Stimulated activated naive B cell treated with anti-CD40 and anti-IgM and Interleukin-4, amounts not matched to agents 10 μg/mL and 1 μg/mL and 100 μg/mL, for 72 hours (primary cell): Measurements from ENCODE around the gene PEX11A.

Source experiments
- ATAC-seq, 2 donors: fragments of 150-1000 bp; cut with Tn5 transposase; replicated peaks; 2 replicates each; pipeline ENCODE4 v1.10.0; 2021; ENCODE audit warnings: moderate library complexity in 1 of 2
- DNase-seq: peaks from one replicate; pipeline ENCODE4 v3.0.0; 2021
- H3K27ac Mint-ChIP-seq: one replicate; pipeline ENCODE4 v1.8.0; 2022; ENCODE audit warnings: mild to moderate bottlenecking, mixed read lengths
- H3K27me3 Mint-ChIP-seq, 2 donors: one replicate each; pipeline ENCODE4 v1.8.0; 2022; ENCODE audit warnings: mixed read lengths in 2 of 2
- H3K36me3 Mint-ChIP-seq, 2 donors: one replicate each; pipeline ENCODE4 v1.8.0; 2022; ENCODE audit warnings: mixed read lengths in 2 of 2, mild to moderate bottlenecking in 1 of 2
- H3K4me1 Mint-ChIP-seq, 2 donors: one replicate each; pipeline ENCODE4 v1.8.0; 2022; ENCODE audit warnings: mixed read lengths in 2 of 2, mild to moderate bottlenecking in 1 of 2
- H3K4me3 Mint-ChIP-seq, 2 donors: one replicate each; pipeline ENCODE4 v1.8.0; 2022; ENCODE audit warnings: mild to moderate bottlenecking in 2 of 2, mixed read lengths in 2 of 2, moderate library complexity in 1 of 2
- H3K9me3 Mint-ChIP-seq, 2 donors: one replicate each; pipeline ENCODE4 v1.8.0; 2022; ENCODE audit warnings: mixed read lengths in 2 of 2, mild to moderate bottlenecking in 1 of 2

PEX11A gene

DNA sequence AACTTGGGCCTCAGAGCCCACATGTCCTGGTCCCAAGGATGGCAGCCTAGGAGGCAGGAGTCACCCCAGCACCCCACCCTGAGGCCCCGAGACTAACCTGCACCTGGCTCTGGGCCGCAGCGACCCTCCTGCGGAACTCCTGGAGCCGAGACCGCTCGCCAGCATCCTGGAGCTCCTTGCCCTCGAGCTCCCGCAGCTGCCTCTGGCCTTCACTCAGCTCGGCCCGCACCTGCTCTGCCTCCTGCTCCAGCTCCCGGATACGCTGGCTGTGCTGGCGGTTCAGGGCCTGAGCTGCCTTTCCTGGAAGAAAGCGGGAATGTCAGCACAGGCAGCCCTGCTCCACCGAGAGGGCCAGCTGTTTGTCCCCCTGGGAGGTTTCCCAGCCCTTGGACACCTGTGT is 48.4 kb downstream of the PEX11A start:
- H3K36me3 Mint-ChIP-seq, result no peaks in the 10 kb centered on the region
- H3K4me3 Mint-ChIP-seq, result no peak overlapping the region
- H3K4me1 Mint-ChIP-seq, result peaks cover 4% of the 10 kb centered on the region in 2 donors
- peaks cover 3 to 7% of the 10 kb centered on the region in 2 donors for H3K27me3 Mint-ChIP-seq
- DNase-seq (no peak), ATAC-seq (no peak)
- H3K27ac Mint-ChIP-seq, result no peak overlapping the region
- H3K9me3 Mint-ChIP-seq, result no peaks in the 10 kb centered on the region

DNA sequence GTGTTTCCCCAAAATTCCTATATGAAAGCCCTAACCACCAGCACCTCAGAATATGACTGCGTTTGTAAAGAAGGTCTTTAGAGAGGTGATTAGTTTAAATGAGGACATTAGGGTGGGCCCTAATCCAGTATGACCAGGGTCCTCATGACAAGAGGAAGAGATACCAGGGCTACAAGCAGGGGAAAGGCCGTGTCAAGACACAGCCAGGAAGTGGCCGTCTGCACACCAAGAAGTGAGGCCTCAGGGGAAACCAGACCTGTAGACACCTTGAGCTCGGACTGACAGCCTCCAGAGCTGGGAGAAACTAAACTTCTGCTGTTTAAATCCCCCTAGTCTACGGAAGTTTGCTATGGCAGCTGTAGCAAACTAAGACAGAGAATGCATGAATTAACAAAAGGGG is 49.5 kb downstream of the PEX11A start:
- peaks cover 0 to 3% of the 10 kb centered on the region in 2 donors for H3K27me3 Mint-ChIP-seq
- peaks cover 0 to 2% of the 10 kb centered on the region in 2 donors for H3K4me1 Mint-ChIP-seq
- ATAC-seq (peak; percentile 58 to 61), DNase-seq (no peak)
- no peak overlapping the region for H3K4me3 Mint-ChIP-seq
- H3K36me3 Mint-ChIP-seq, result no peaks in the 10 kb centered on the region
- no peaks in the 10 kb centered on the region for H3K9me3 Mint-ChIP-seq
- no peak overlapping the region for H3K27ac Mint-ChIP-seq

DNA sequence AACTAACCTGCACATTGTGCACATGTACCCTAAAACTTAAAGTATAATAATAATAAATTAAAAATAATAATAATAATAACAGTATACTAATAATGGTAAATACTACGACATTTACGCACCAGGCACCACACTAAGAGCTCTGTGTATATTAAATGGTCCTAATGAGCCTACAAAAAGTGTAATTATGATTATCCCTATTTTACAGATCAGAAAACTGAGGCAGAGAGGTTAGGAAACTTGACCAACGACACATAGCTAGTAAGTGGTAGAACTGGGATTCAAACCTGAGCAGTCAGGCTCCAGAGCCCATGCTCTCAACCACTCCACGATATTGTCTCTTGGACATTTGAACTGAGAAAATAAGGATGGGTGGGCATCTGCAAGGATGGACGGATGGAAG is 50.3 kb downstream of the PEX11A start:
- H3K27me3 Mint-ChIP-seq, result peaks cover 2 to 4% of the 10 kb centered on the region in 2 donors
- H3K4me3 Mint-ChIP-seq, result no peak overlapping the region
- ATAC-seq (no peak), DNase-seq (no peak)
- H3K9me3 Mint-ChIP-seq, result peaks cover 1 to 2% of the 10 kb centered on the region in 2 donors
- H3K4me1 Mint-ChIP-seq, result peaks cover 0 to 2% of the 10 kb centered on the region in 2 donors
- no peaks in the 10 kb centered on the region for H3K36me3 Mint-ChIP-seq
- H3K27ac Mint-ChIP-seq, result no peak overlapping the region

DNA sequence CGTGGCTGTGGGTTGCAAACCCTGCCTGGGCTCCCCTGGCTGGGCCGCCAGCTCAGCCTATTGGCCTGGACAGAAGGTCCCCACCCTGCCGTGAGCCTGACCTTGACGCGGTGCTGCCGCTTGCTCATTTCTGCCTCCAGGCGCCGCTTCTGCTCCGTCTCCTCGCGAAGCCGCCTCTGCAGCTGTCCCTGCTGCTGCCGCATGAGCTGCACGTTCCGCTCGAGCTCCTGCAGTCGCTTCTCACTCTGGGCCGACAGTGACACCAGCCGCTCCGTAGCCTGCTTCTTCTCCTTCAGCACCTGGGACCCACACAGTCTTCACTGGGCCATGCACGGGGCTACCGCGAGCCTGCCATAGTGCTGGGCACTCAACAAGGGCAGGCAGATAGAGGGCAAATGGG is 57.0 kb downstream of the PEX11A start:
- Mint-ChIP-seq H3K36me3 (peaks cover 6 to 9% of the 10 kb centered on the region in 2 donors), H3K4me1 (peaks cover 5 to 16% of the 10 kb centered on the region in 2 donors), H3K9me3 (peaks cover 1 to 3% of the 10 kb centered on the region in 2 donors), H3K27me3 (peaks cover 3 to 5% of the 10 kb centered on the region in 2 donors), H3K4me3 (no peak overlapping the region), H3K27ac (no peak overlapping the region)
- no peak for ATAC-seq
- no peak for DNase-seq

DNA sequence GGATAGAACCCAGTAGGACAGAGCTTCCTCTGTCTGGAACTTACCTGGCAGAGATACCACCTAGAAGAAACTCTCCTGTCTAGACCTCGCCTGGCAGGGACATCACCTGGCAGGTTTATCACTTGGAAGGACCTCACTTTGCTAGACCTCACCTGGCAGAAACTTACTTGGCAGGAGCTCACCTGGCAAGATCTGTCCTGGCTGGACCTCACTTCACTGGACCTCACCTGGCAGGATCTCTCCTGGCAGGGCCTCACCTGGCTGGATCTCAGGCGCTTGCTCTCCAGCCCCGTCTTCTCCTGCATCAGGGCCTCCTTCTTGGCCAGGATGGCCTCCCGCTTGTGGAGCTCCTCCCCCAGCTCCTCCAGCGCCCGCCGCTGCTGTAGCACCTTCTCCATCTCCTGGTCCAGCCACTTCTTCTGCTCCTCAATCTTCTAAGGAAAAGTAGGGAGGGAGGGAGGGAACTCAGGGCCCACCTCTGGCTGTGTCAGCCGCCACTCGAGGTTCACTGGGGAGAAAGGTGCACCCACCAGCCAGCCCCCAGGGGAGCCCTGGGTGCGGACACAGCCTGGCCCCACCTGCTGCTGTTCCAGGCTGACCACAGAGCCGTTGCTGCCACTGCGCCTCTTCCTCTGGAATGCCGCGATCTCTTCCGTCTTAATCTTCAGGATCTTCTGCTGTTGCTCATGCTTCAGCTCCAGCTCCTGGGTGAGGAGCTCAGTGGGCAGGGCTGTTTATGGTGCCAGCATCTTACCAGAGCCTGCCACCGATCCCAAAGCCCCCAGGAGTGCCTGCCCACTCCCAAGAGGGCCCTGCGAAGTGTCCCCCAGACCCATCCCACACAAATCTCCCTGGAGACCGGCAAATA is 57.8 kb downstream of the PEX11A start:
- no peak for ATAC-seq
- no peak overlapping the region for H3K27ac Mint-ChIP-seq
- peaks cover 3 to 5% of the 10 kb centered on the region in 2 donors for H3K27me3 Mint-ChIP-seq

DNA sequence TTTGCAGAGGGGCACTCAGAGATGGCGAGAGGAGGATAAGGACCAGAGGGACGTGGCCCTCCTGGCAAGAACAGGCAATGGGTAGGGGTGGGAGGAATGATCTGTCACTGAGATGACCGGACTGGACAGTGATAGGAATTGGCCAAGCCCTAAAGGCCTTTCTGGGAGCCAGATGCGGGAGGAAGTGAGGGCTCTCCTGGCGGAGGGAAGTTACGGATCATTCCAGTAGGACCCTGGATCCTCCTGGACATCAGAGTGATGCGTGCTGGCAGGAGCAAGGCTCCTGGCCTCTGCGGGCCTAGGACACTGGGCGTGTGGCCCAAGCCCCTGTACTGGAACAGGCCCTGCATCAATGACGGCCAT is 58.7 kb downstream of the PEX11A start:
- H3K9me3 Mint-ChIP-seq, result peaks cover 1 to 3% of the 10 kb centered on the region in 2 donors
- no peak for ATAC-seq
- H3K36me3 Mint-ChIP-seq, result peaks cover 6 to 12% of the 10 kb centered on the region in 2 donors
- peaks cover 5 to 16% of the 10 kb centered on the region in 2 donors for H3K4me1 Mint-ChIP-seq
- H3K27ac Mint-ChIP-seq, result no peak overlapping the region
- DNase-seq, result no peak
- H3K4me3 Mint-ChIP-seq, result no peak overlapping the region
- peaks cover 3 to 5% of the 10 kb centered on the region in 2 donors for H3K27me3 Mint-ChIP-seq

More for the DNA sequence above, 57.8 kb downstream of the PEX11A start:
- no peak for DNase-seq
- no peak overlapping the region for H3K4me3 Mint-ChIP-seq
- peaks cover 6 to 12% of the 10 kb centered on the region in 2 donors for H3K36me3 Mint-ChIP-seq
- peaks cover 5 to 16% of the 10 kb centered on the region in 2 donors for H3K4me1 Mint-ChIP-seq
- peaks cover 1 to 3% of the 10 kb centered on the region in 2 donors for H3K9me3 Mint-ChIP-seq
